ENCODE data around the gene PKHD1. TPM values are rescaled to one million over a fixed set of nuclear protein-coding genes. Genes with fewer than 3 reads are reported as not detected.

PKHD1 gene
- total RNA-seq, 2 donors from 2014 or later = 33.3 to 53.4 TPM

GRCh38 chr6:52133324-52133723, 45.9 kb upstream of the PKHD1 start:
- no peaks in the 10 kb centered on the region for H3K9me3 ChIP-seq
- H3K36me3 ChIP-seq (replicated peaks in 1 of 2; ENCODE audit: insufficient read depth in 1 of 2, low read depth in 2 of 2) = no peaks in the 10 kb centered on the region
- intact Hi-C loops (cut with DNase I) = no loop called here
- TF ChIP-seq CTCF (IDR thresholded peaks at IDR 0.05) = no peak
- TF ChIP-seq POLR2A (IDR thresholded peaks at IDR 0.05) = no peak
- DNase-seq (no peak), ATAC-seq (no peak)
- WGBS, 2 donors = 82 to 83% methylated on average over 2 of the region's 2 CpGs
- H3K4me1 ChIP-seq = no peaks in the 10 kb centered on the region
- H3K27ac ChIP-seq = no peak overlapping the region
- H3K4me3 ChIP-seq = no peak overlapping the region
- H3K27me3 ChIP-seq = no peaks in the 10 kb centered on the region

DNA sequence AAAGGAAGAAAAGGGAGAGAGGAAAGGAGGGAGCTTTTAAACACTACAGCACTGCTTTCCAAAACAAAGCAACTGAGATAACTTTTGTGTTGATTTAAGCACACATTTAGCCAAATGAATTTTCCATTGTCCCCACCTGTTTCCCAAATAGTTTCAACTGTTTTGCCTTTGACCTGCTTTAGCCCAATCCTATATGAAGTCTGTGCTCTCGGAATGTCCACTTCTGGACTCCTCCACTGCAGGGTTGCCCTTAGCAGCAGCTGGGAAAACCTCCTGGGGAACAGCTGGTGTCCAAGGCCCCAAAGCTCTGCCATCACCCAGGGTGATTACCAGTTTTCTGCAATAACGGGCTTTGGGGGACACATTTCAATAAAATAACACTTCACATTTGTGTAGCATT, 44.9 kb upstream of the PKHD1 start:
- intact Hi-C loops (cut with DNase I) = no loop called here
- ATAC-seq (no peak), DNase-seq (no peak)
- Histone ChIP-seq H3K27me3 (no peaks in the 10 kb centered on the region), H3K27ac (no peak overlapping the region), H3K9me3 (no peaks in the 10 kb centered on the region), H3K4me3 (no peak overlapping the region), H3K4me1 (no peaks in the 10 kb centered on the region), H3K36me3 (replicated peaks in 1 of 2; ENCODE audit: insufficient read depth in 1 of 2, low read depth in 2 of 2) (no peaks in the 10 kb centered on the region)
- WGBS, 2 donors = 23 to 34% methylated on average over 2 of the region's 2 CpGs
- TF ChIP-seq CTCF (IDR thresholded peaks at IDR 0.05) (no peak), POLR2A (IDR thresholded peaks at IDR 0.05) (no peak)

DNA sequence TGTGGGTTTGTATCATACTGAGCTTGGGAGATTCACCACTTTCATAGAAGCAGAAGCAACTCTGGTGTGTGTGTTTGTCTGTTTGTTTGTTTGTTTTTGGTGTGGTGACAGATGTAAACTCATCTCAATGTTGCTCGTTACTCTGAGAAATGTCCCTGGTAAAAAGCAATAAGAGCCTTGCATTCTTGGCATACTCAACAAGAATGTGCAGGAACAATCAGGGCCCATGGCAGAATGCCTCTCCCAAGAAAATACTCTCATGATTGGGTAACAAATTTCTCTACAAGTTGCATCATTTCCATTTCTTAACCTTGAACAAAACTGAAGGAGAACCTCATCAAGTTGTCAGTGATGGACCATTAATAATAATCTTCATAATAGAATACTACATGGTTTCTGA, 43.0 kb upstream of the PKHD1 start:
- no peak overlapping the region for H3K4me3 ChIP-seq
- H3K27me3 ChIP-seq = no peaks in the 10 kb centered on the region
- peaks cover 9% of the 10 kb centered on the region for H3K4me1 ChIP-seq
- H3K36me3 ChIP-seq (replicated peaks in 1 of 2; ENCODE audit: insufficient read depth in 1 of 2, low read depth in 2 of 2) = no peaks in the 10 kb centered on the region
- intact Hi-C loops (cut with DNase I) = no loop called here
- H3K9me3 ChIP-seq = no peaks in the 10 kb centered on the region
- TF ChIP-seq CTCF (IDR thresholded peaks at IDR 0.05) (no peak), POLR2A (IDR thresholded peaks at IDR 0.05) (no peak)
- ATAC-seq = no peak
- H3K27ac ChIP-seq = no peak overlapping the region
- 64 to 65% methylated on average over 1 of the region's 1 CpG for WGBS, 2 donors
- no peak for DNase-seq

- H3K27ac ChIP-seq = no peak overlapping the region
- intact Hi-C loops (cut with DNase I) = no loop called here
These were observed 40.5 kb upstream of the PKHD1 start for GRCh38 chr6:52127957-52128356.

More at GRCh38 chr6:52127957-52128356, 40.5 kb upstream of the PKHD1 start:
- no peaks in the 10 kb centered on the region for H3K36me3 ChIP-seq (replicated peaks in 1 of 2; ENCODE audit: insufficient read depth in 1 of 2, low read depth in 2 of 2)
- no peak overlapping the region for H3K4me3 ChIP-seq
- WGBS, 2 donors = 67 to 74% methylated on average over 4 of the region's 4 CpGs
- no peak for DNase-seq
- H3K27me3 ChIP-seq = no peaks in the 10 kb centered on the region
- peaks cover 25% of the 10 kb centered on the region for H3K4me1 ChIP-seq
- TF ChIP-seq CTCF (IDR thresholded peaks at IDR 0.05) (no peak), POLR2A (IDR thresholded peaks at IDR 0.05) (no peak)
- ATAC-seq = no peak
- no peaks in the 10 kb centered on the region for H3K9me3 ChIP-seq

Data from body of pancreas (tissue), 4 donors.